Measurements from ENCODE around the gene ESPN. TPM values are rescaled to one million over a fixed set of nuclear protein-coding genes. Genes with fewer than 3 reads are reported as not detected.
"Not testable (repeated sequence)": the region's sequence is repeated elsewhere in the genome, so short reads cannot be mapped to it uniquely, and the experiment has no call there.

ESPN gene
- total RNA-seq, 2 experiments from 2014 or later = 0.32 to 0.89 TPM

GRCh38 chr1:6489799-6490180 lies 65.2 kb downstream of the ESPN start:
- Mint-ChIP-seq H3K36me3 (no peaks in the 10 kb centered on the region), H3K27me3 (peaks cover 27% of the 10 kb centered on the region), H3K9me3 (ENCODE audit: low read depth) (no peaks in the 10 kb centered on the region), H3K27ac (peak overlapping the region; percentile 78), H3K4me1 (peaks cover 9% of the 10 kb centered on the region), H3K4me3 (peak overlapping the region; percentile 73)
- CTCF ChIA-PET = interaction anchor here (0.8 to 5.5 kb wide), 32 partner anchors 9 to 259 kb away, joined by 3 to 41 read pairs (median 6); partner anchors contain the start of genes NOL9, TAS1R1 and TNFRSF25
- DNase-seq (peak; percentile 84), ATAC-seq (peak; percentile 80)

DNA sequence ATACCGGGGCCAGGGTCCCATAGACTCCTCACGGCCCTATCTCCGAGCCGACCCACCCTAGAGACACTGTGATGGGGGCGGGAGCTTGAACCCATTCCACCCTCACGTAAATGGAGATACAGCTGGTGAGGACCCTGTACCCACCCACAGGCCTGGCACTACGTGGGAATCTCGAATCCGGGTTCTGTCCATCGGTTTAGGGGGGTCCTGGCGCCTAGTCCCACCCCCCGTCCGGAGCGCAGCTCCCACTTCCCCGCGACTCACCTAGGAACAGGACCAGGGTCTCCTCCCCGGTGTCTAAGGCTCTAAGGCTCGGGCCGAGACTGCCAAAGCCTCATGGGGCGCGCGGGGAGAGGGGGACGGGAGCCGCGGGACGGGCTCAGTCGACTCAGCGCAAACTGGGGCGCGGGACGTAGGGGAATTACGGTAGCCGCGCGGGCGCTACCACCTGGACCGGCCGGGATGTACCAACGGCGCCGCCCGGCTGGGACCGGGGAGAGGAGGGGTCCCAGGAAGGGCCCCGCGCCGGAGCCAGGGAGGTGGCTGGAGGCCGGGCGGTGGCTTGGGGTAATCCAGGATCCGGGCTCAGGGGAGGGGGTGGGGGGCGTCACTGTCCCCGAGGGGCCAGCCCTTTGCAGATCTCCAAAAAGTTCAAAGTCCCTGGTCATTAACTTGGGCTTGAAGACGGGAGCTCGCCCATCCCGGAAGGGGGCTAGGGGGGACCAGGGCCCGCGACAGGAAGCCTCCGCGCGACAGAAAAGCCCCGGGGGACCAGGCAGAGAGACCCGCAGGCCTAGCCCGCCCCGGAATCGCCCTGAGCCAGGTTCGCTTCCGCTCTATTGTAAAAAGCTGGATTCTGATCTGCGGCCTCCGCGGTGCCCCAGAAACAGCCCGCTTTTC lies 65.9 kb downstream of the ESPN start:
- Mint-ChIP-seq H3K36me3 (no peaks in the 10 kb centered on the region), H3K27me3 (peaks cover 26% of the 10 kb centered on the region), H3K27ac (peak overlapping the region; percentile 78), H3K9me3 (ENCODE audit: low read depth) (no peaks in the 10 kb centered on the region), H3K4me1 (peaks cover 9% of the 10 kb centered on the region), H3K4me3 (peak overlapping the region; percentile 73)
- DNase-seq = peak; percentile 72
- CTCF ChIA-PET = interaction anchor here (0.6 to 5.5 kb wide), 36 partner anchors 10 to 284 kb away, joined by 3 to 41 read pairs (median 6); partner anchors contain the start of genes HES2, NOL9, TAS1R1 and TNFRSF25
- ATAC-seq = peak; percentile 69

DNA sequence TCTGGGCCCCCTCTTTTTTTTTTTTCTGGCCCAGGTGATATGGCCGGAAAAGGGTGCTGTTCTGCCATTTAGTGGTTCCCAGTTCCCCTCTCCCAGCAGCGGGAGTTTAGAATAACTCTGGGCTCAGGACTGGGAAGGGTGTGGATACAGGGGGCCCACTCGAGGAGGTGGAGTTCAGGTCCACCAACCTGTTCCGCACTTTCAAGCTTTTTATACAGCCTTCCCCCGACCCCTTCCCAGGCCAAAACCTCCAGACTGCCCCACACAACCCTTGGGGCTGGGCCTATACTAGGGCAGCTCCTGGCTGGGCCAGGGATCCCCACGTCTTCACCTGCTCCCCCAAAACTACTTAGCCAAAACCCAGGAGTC lies 66.5 kb downstream of the ESPN start:
- ATAC-seq (no peak), DNase-seq (no peak)
- Mint-ChIP-seq H3K36me3 (no peaks in the 10 kb centered on the region), H3K27me3 (peaks cover 22% of the 10 kb centered on the region), H3K4me3 (peak overlapping the region; percentile 73), H3K4me1 (peaks cover 11% of the 10 kb centered on the region), H3K27ac (peak overlapping the region; percentile 77), H3K9me3 (ENCODE audit: low read depth) (no peaks in the 10 kb centered on the region)
- CTCF ChIA-PET = interaction anchor here (0.6 to 5.5 kb wide), 25 partner anchors 10 to 284 kb away, joined by 3 to 41 read pairs (median 6); partner anchors contain the start of genes HES2, NOL9 and TAS1R1

DNA sequence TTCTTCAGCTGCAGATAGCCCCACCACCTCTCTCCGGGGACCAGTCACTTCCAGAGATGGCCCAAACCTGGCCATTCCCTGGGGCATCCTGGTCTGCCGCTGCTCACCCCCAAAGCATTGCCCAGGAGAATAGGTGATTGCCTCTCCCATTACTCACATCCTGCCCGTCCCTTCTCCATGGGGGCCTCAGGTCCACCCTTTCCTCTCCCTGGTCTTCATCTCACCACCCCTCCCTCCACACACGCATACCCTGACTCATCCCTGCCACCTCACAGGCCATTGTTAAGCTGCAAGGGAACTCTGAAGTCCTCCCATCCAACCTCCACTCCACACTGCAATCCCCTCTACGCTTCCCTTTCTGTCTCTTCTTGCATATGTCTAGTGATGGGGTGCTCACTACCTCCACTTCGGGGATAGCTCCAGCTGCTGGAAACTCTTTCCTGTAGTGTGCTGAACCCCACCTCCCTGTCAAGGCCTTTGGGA lies 66.9 kb downstream of the ESPN start, which contains the start of gene PLEKHG5:
Gene PLEKHG5, minus strand, starts transcription at position 188 of the 483 bp plus-strand sequence. CDS start 14,096 bp downstream, outside the sequence.
- H3K9me3 Mint-ChIP-seq (ENCODE audit: low read depth) = no peaks in the 10 kb centered on the region
- peak within 1 kb of the TSS; percentile 78 for H3K27ac Mint-ChIP-seq
- H3K4me1 Mint-ChIP-seq = peaks cover 10% of the 10 kb centered on the region
- CTCF ChIA-PET = interaction anchor here (1.4 to 5.5 kb wide), 16 partner anchors 9 to 155 kb away, joined by 4 to 41 read pairs (median 8); partner anchors contain the start of genes NOL9 and TAS1R1
- ATAC-seq = no peak
- peak within 1 kb of the TSS; percentile 73 for H3K4me3 Mint-ChIP-seq
- DNase-seq = no peak
- no peaks in the 10 kb centered on the region for H3K36me3 Mint-ChIP-seq
- H3K27me3 Mint-ChIP-seq = peaks cover 22% of the 10 kb centered on the region

DNA sequence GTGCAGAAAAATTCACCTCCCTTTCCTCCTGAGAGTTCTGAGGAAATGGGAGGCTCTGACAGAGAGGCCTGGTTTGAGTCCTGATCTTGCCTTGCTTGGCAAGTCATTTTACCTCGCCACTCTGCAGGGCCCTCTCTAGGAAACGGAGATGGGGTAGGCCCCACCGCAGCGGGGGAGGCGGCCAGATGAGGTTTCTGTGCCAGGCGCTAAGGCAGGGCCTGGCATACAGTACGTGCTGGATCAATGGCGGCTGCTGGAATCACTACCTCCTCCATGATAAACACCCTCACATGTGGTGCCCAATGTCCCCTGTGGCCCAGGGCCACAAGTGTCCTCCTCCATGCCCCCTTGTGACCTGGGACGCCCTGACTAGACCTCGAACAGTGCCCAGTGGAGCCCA lies 67.4 kb downstream of the ESPN start:
- H3K9me3 Mint-ChIP-seq (ENCODE audit: low read depth) = no peaks in the 10 kb centered on the region
- no peaks in the 10 kb centered on the region for H3K36me3 Mint-ChIP-seq
- CTCF ChIA-PET = interaction anchor here (1.2 to 5.5 kb wide), 10 partner anchors 9 to 246 kb away, joined by 4 to 41 read pairs (median 7); partner anchors contain the start of gene NOL9
- ATAC-seq = no peak
- peak overlapping the region; percentile 73 for H3K4me3 Mint-ChIP-seq
- H3K27me3 Mint-ChIP-seq = peaks cover 23% of the 10 kb centered on the region
- H3K27ac Mint-ChIP-seq = no peak overlapping the region
- no peak for DNase-seq
- H3K4me1 Mint-ChIP-seq = peaks cover 8% of the 10 kb centered on the region

DNA sequence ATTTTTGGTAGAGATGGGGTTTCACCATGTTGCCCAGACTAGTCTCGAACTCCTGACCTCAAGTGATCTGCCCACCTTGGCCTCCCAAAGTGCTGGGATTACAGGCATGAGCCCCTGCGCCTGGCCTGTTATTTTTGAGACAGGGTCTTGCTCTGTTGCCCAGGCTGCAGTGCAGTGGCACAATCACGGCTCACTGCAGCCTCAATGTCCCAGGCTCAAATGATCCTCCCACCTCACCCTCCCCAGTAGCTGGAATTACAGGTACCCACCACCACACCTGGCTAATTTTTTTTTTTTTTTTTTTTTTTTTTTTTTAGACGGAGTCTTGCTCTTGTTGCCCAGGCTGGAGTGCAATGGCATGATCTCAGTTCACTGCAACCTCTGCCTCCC lies 69.3 kb downstream of the ESPN start:
- H3K4me1 Mint-ChIP-seq; ATAC-seq; H3K4me3 Mint-ChIP-seq; H3K9me3 Mint-ChIP-seq (ENCODE audit: low read depth); DNase-seq; H3K36me3 Mint-ChIP-seq; H3K27ac Mint-ChIP-seq: not testable (repeated sequence)
- peaks cover 24% of the 10 kb centered on the region for H3K27me3 Mint-ChIP-seq
- CTCF ChIA-PET = interaction anchor here (1.6 kb wide), 1 partner anchor 248 kb away, joined by 4 read pairs; no protein-coding TSS in a partner anchor

- Mint-ChIP-seq H3K9me3 (ENCODE audit: low read depth) (no peaks in the 10 kb centered on the region), H3K27me3 (peaks cover 29% of the 10 kb centered on the region), H3K27ac (no peak overlapping the region), H3K4me1 (peaks cover 9% of the 10 kb centered on the region), H3K4me3 (no peak overlapping the region), H3K36me3 (no peaks in the 10 kb centered on the region)
- CTCF ChIA-PET = no interaction called here
- DNase-seq (no peak), ATAC-seq (no peak)
Observed at GRCh38 chr1:6494627-6495026, 70.1 kb downstream of the ESPN start.

- CTCF ChIA-PET = no interaction called here
- DNase-seq (no peak), ATAC-seq (no peak)
- Mint-ChIP-seq H3K4me3 (no peak overlapping the region), H3K9me3 (ENCODE audit: low read depth) (no peaks in the 10 kb centered on the region), H3K36me3 (no peaks in the 10 kb centered on the region), H3K27ac (no peak overlapping the region), H3K27me3 (peaks cover 29% of the 10 kb centered on the region), H3K4me1 (peaks cover 9% of the 10 kb centered on the region)
Observed at GRCh38 chr1:6495041-6495441, 70.5 kb downstream of the ESPN start.

GRCh38 chr1:6495540-6496364 lies 71.2 kb downstream of the ESPN start:
- peaks cover 29% of the 10 kb centered on the region for H3K27me3 Mint-ChIP-seq
- CTCF ChIA-PET = interaction anchor here (1.4 kb wide), 1 partner anchor 8 kb away, joined by 4 read pairs; no protein-coding TSS in a partner anchor
- no peak overlapping the region for H3K27ac Mint-ChIP-seq
- H3K4me3 Mint-ChIP-seq = no peak overlapping the region
- DNase-seq (no peak), ATAC-seq (no peak)
- peaks cover 9% of the 10 kb centered on the region for H3K4me1 Mint-ChIP-seq
- H3K9me3 Mint-ChIP-seq (ENCODE audit: low read depth) = no peaks in the 10 kb centered on the region
- no peaks in the 10 kb centered on the region for H3K36me3 Mint-ChIP-seq

- Mint-ChIP-seq H3K36me3 (no peaks in the 10 kb centered on the region), H3K27ac (no peak overlapping the region), H3K4me1 (peaks cover 7% of the 10 kb centered on the region), H3K27me3 (peaks cover 30% of the 10 kb centered on the region), H3K4me3 (no peak overlapping the region), H3K9me3 (ENCODE audit: low read depth) (no peaks in the 10 kb centered on the region)
- no peak for DNase-seq
- CTCF ChIA-PET = interaction anchor here (1.4 kb wide), 1 partner anchor 9 kb away, joined by 4 read pairs; no protein-coding TSS in a partner anchor
- ATAC-seq = no peak
Observed at GRCh38 chr1:6496365-6496721, 71.8 kb downstream of the ESPN start.

GRCh38 chr1:6496890-6497214 lies 72.3 kb downstream of the ESPN start:
- Mint-ChIP-seq H3K9me3 (ENCODE audit: low read depth) (no peaks in the 10 kb centered on the region), H3K27ac (no peak overlapping the region), H3K4me1 (peaks cover 3% of the 10 kb centered on the region), H3K27me3 (peaks cover 29% of the 10 kb centered on the region), H3K36me3 (no peaks in the 10 kb centered on the region), H3K4me3 (no peak overlapping the region)
- DNase-seq (no peak), ATAC-seq (no peak)
- CTCF ChIA-PET = interaction anchor here (1.4 kb wide), 1 partner anchor 10 kb away, joined by 4 read pairs; no protein-coding TSS in a partner anchor

DNA sequence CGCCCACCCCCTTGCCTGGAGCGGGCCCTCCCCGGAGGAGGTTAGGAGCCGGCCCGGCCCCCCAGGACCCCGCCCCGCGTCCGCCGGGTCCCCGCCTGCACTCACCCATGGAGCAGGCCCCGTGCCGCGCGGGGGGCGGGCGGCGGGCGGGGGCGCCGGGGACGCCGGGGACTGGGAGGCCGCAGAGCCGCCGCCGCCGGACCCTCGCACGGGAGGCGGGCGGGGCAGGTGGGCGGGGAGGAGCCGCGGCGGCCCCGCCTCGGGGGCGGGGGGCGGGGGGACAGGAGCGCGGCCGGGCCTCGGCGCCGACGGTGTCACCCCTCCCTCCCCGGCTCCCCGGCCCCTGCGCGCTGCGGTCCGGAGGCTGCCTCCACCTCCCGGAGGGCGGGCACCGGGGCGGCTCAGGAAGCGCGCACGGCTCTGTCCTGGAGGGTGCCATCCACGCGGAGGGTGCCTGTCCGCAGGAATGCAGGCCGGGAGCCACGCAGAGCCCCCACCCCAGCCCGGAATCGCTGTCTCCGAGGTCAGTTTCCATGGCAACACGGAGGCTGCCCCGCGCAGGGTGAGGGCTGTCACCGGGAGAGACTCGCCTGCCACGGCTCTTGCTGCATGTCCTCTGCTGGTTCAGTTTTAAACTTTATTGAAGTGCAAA lies 72.8 kb downstream of the ESPN start:
- H3K27me3 Mint-ChIP-seq = peaks cover 29% of the 10 kb centered on the region
- peaks cover 3% of the 10 kb centered on the region for H3K4me1 Mint-ChIP-seq
- DNase-seq = peak; percentile 60
- H3K9me3 Mint-ChIP-seq (ENCODE audit: low read depth) = no peaks in the 10 kb centered on the region
- CTCF ChIA-PET = interaction anchor here (1.1 to 6.2 kb wide), 2 partner anchors 7 to 14 kb away, joined by 4 to 41 read pairs; partner anchors contain the start of gene PLEKHG5
- H3K4me3 Mint-ChIP-seq = peak overlapping the region; percentile 52
- H3K27ac Mint-ChIP-seq = no peak overlapping the region
- H3K36me3 Mint-ChIP-seq = no peaks in the 10 kb centered on the region
- peak; percentile 80 for ATAC-seq
